Kidney (tissue), 14 donors: Measurements from ENCODE around the gene DTX4. TPM values are rescaled to one million over a fixed set of nuclear protein-coding genes. Genes with fewer than 3 reads are reported as not detected.

Experiments used
- DNase-seq, 5 donors: peaks; one replicate each; pipeline ENCODE4 v3.0.0-alpha.2; 2013 to 2020
- FAIRE-seq: peaks from 2 replicates; lab custom pipeline; 2012; peaks lifted over from hg19 to GRCh38; lab: Jason Lieb, UNC
- H3K27ac ChIP-seq, 2 donors: one replicate each; pipeline ENCODE4 v1.7.0; 2013; ENCODE audit warnings: low read depth in 2 of 2, low read length in 2 of 2, inconsistent platforms in 1 of 2
- H3K27me3 ChIP-seq: one replicate; pipeline ENCODE4 v1.7.1; 2013; ENCODE audit warnings: low read length, inconsistent platforms; ENCODE audit not compliant: control insufficient read depth, insufficient read depth
- H3K36me3 ChIP-seq, 3 donors: one replicate each; pipeline versions ENCODE4 v1.7.0 to v1.7.1; 2013; ENCODE audit warnings: low read length in 3 of 3, control low read depth in 1 of 3, inconsistent platforms in 1 of 3; ENCODE audit not compliant: insufficient read depth in 3 of 3, control insufficient read depth in 2 of 3
- H3K4me1 ChIP-seq, 3 donors: one replicate each; pipeline versions ENCODE4 v1.7.0 to v1.7.1; 2013; ENCODE audit warnings: low read length in 3 of 3, inconsistent platforms in 1 of 3, low read depth in 1 of 3; ENCODE audit not compliant: control insufficient read depth in 2 of 3, insufficient read depth in 2 of 3
- H3K4me3 ChIP-seq, 3 donors: one replicate each; pipeline versions ENCODE4 v1.7.0 to v1.8.1; 2013; ENCODE audit warnings: low read length in 3 of 3, control low read depth in 1 of 3, inconsistent platforms in 1 of 3
- H3K9ac ChIP-seq, 3 donors: one replicate each; pipeline versions ENCODE4 v1.7.0 to v1.7.1; 2013; ENCODE audit warnings: low read length in 3 of 3, control low read depth in 1 of 3, inconsistent platforms in 1 of 3
- H3K9me3 ChIP-seq, 3 donors: one replicate each; pipeline versions ENCODE4 v1.7.0 to v1.7.1; 2013; ENCODE audit warnings: low read length in 3 of 3, control low read depth in 1 of 3, inconsistent platforms in 1 of 3; ENCODE audit not compliant: control insufficient read depth in 2 of 3, insufficient read depth in 1 of 3
- intact Hi-C: fragments of 100-400 bp; cut with DNase I; formaldehyde crosslinking; loops from one replicate; pipeline ENCODE4 v1.11.1; 2022
- polyA plus RNA-seq: library from polyadenylated mRNA; stranded (reverse); fragments of 350-450 nt; fragmentation: Illumina TruSeq; extraction: RNeasy Lipid Tissue Mini Kit (QIAGEN cat#74804); gene quantifications from one replicate; pipeline ENCODE4 v1.2.3, GENCODE V29; 2014; ENCODE audit warnings: low read depth, low replicate concordance; ENCODE audit not compliant: insufficient read depth
- total RNA-seq: library from RNA; stranded (reverse); fragmentation: NEBNext Ultra II Directional; extraction: Animal tissue kit (Norgen Biotek cat#: 25700); gene quantifications from one replicate; pipeline ENCODE4 v1.2.1, GENCODE V29; 2021
- TF ChIP-seq, protein P1 (sequence below): IDR thresholded peaks from 3 replicates; pipeline ENCODE4 v1.5.1; 2012; ENCODE audit warnings: mild to moderate bottlenecking, moderate library complexity, borderline replicate concordance; ENCODE audit not compliant: insufficient read depth; ENCODE audit errors: extremely low read depth
- donor health status: control.
- donor health status: control.
- donor health status: control.
- donor health status: control.
- donor health status: control.
- donor health status: DM: yes; HTN: yes; CAD: no.
- donor health status: Normal renal cell carcinoma (clear cell type).

Gene DTX4
- total and polyA plus RNA-seq, 2 donors from 2014 or later, result 7.2 to 21.8 TPM

DNA sequence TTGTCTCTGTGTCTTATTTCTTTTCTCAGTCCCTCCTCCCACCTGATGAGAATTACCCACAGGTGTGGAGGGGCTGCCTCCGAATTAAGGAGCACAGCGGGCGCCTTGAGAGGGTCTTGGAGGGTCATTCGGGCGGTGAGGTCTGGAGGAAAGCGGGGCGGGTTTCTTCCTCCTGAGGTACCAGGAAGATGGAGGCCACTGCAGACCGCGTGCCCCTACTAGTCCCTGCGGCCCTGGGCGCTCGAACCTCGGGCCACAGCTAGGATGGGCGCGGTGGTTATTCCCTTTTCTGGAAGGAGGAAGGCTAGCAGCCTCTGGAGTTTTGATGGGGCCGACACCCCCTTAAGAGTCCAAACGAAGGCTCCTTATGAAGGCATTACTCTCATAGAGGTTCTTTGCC, 34.7 kb upstream of the DTX4 start:
- Histone ChIP-seq H3K27me3 (no peaks in the 10 kb centered on the region), H3K27ac (no peak overlapping the region), H3K4me1 (peaks cover 3% of the 10 kb centered on the region in 3 donors), H3K4me3 (no peak overlapping the region), H3K36me3 (peaks cover 0 to 15% (median 7%) of the 10 kb centered on the region in 3 donors), H3K9ac (no peak overlapping the region), H3K9me3 (no peaks in the 10 kb centered on the region)
- intact Hi-C loops, result no loop called here
- FAIRE-seq, result no peak
- TF ChIP-seq, protein P1, sequence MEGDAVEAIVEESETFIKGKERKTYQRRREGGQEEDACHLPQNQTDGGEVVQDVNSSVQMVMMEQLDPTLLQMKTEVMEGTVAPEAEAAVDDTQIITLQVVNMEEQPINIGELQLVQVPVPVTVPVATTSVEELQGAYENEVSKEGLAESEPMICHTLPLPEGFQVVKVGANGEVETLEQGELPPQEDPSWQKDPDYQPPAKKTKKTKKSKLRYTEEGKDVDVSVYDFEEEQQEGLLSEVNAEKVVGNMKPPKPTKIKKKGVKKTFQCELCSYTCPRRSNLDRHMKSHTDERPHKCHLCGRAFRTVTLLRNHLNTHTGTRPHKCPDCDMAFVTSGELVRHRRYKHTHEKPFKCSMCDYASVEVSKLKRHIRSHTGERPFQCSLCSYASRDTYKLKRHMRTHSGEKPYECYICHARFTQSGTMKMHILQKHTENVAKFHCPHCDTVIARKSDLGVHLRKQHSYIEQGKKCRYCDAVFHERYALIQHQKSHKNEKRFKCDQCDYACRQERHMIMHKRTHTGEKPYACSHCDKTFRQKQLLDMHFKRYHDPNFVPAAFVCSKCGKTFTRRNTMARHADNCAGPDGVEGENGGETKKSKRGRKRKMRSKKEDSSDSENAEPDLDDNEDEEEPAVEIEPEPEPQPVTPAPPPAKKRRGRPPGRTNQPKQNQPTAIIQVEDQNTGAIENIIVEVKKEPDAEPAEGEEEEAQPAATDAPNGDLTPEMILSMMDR, result no peak
- DNase-seq, result peak in 1 of 5 donors; percentile 66

DNA sequence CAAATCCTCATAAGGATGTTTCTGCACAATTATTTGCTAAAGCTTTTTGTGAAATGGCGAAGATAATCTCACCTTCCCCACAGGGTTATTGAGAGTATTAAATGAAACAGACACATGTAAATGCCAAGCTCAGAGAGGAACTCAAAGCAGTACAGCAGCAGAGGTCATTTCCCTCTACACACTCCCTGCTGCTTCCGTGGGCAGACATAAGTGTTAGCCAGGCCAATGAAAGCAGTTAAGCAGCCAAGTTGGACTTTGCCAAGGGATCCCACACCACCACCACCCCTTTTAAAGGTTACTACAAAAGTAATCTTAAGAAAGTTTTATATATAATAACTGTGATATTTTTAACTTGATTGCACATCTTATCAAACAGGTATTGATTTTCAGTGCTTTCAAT, 33.3 kb upstream of the DTX4 start:
- no peaks in the 10 kb centered on the region for H3K27me3 ChIP-seq
- TF ChIP-seq, protein P1, result no peak
- peaks cover 0 to 10% (median 5%) of the 10 kb centered on the region in 3 donors for H3K36me3 ChIP-seq
- no peak for FAIRE-seq
- no peaks in the 10 kb centered on the region for H3K9me3 ChIP-seq
- intact Hi-C loops, result no loop called here
- H3K9ac ChIP-seq, result no peak overlapping the region
- no peak for DNase-seq
- no peak overlapping the region for H3K4me3 ChIP-seq
- H3K4me1 ChIP-seq, result peaks cover 3 to 7% (median 3%) of the 10 kb centered on the region in 3 donors
- no peak overlapping the region for H3K27ac ChIP-seq

DNA sequence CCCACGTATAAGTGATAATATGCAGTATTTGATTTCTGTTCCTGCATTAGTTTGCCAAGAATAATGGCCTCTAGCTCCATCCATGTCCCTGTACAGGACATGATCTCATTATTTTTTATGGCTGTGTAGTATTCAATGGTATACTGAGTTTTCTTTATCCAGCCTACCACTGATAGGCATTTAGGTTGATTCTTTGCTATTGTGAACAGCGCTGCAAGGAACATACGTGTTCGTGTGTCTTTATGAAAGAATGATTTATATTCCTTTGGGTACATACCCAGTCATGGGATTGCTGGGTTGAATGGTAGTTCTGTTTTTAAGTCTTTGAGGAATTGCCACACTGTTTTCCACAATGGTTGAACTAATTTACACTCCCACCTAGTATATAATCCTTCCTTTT, 30.7 kb upstream of the DTX4 start:
- intact Hi-C loops, result no loop called here

More for the DNA sequence above, 30.7 kb upstream of the DTX4 start:
- Histone ChIP-seq H3K4me1 (peaks cover 3 to 20% (median 14%) of the 10 kb centered on the region in 3 donors), H3K9me3 (no peaks in the 10 kb centered on the region), H3K9ac (no peak overlapping the region), H3K36me3 (peaks cover 0 to 5% (median 0%) of the 10 kb centered on the region in 3 donors), H3K27me3 (no peaks in the 10 kb centered on the region), H3K4me3 (no peak overlapping the region), H3K27ac (no peak overlapping the region)
- TF ChIP-seq, protein P1, result no peak
- DNase-seq (no peak), FAIRE-seq (no peak)
